Activated CD4-positive, alpha-beta T cell treated with anti-CD3 and anti-CD28 coated beads, Interleukin-2, amount 10 ng/mL, durations not matched to agents 7 days and 5 days (primary cell): Measurements from ENCODE around the gene CFAP161. TPM values are rescaled to one million over a fixed set of nuclear protein-coding genes. Genes with fewer than 3 reads are reported as not detected.

ENCODE experiments used
- CTCF ChIA-PET: fragments of 350-600 bp; sonication (Branson Sonifier 250); formaldehyde crosslinking; loops from one replicate; lab custom pipeline; 2021; ENCODE audit warnings: antibody characterized with exemption; lab: Charles Lee
- POLR2A ChIA-PET: fragments of 350-600 bp; sonication (Branson Sonifier 250); formaldehyde crosslinking; loops from one replicate; lab custom pipeline; 2021; ENCODE audit warnings: antibody characterized with exemption; lab: Charles Lee
- DNase-seq: peaks from one replicate; pipeline ENCODE4 v3.0.0-alpha.2; 2020
- H3K27ac Mint-ChIP-seq: one replicate; pipeline ENCODE4 v1.8.0; 2021; ENCODE audit warnings: mild to moderate bottlenecking, moderate library complexity, mixed read lengths
- H3K27me3 Mint-ChIP-seq: one replicate; pipeline ENCODE4 v1.8.0; 2021; ENCODE audit warnings: mixed read lengths
- H3K36me3 Mint-ChIP-seq: one replicate; pipeline ENCODE4 v1.8.0; 2021; ENCODE audit warnings: low read depth, mixed read lengths
- H3K4me1 Mint-ChIP-seq: one replicate; pipeline ENCODE4 v1.8.0; 2021; ENCODE audit warnings: mixed read lengths
- H3K4me3 Mint-ChIP-seq: one replicate; pipeline ENCODE4 v1.8.0; 2021; ENCODE audit warnings: mild to moderate bottlenecking, moderate library complexity, mixed read lengths
- H3K9me3 Mint-ChIP-seq: one replicate; pipeline ENCODE4 v1.8.0; 2021; ENCODE audit warnings: mixed read lengths
- total RNA-seq, 2 experiments: library from RNA; stranded (reverse); gene quantifications; one replicate each; pipeline ENCODE4 v1.2.3, GENCODE V29; 2021

Gene CFAP161, protein sequence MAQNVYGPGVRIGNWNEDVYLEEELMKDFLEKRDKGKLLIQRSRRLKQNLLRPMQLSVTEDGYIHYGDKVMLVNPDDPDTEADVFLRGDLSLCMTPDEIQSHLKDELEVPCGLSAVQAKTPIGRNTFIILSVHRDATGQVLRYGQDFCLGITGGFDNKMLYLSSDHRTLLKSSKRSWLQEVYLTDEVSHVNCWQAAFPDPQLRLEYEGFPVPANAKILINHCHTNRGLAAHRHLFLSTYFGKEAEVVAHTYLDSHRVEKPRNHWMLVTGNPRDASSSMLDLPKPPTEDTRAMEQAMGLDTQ
- total RNA-seq, result not detected

GRCh38 chr15:81133782-81134461, at the start of gene CFAP161:
Gene CFAP161 (plus strand): TSS chr15:81134270. CDS start chr15:81134330, 60 bp downstream.
- Mint-ChIP-seq H3K36me3 (no peaks in the 10 kb centered on the region), H3K4me3 (no peak within 1 kb of the TSS), H3K9me3 (no peaks in the 10 kb centered on the region), H3K4me1 (no peaks in the 10 kb centered on the region), H3K27me3 (peaks cover 73% of the 10 kb centered on the region), H3K27ac (no peak within 1 kb of the TSS)
- CTCF ChIA-PET, result no interaction called here
- POLR2A ChIA-PET, result no interaction called here
- DNase-seq, result no peak

GRCh38 chr15:81084716-81085115, 49.4 kb upstream of the CFAP161 start:
- ChIA-PET POLR2A (no interaction called here), CTCF (no interaction called here)
- peaks cover 3% of the 10 kb centered on the region for H3K4me1 Mint-ChIP-seq
- no peak for DNase-seq
- no peaks in the 10 kb centered on the region for H3K36me3 Mint-ChIP-seq
- peaks cover 5% of the 10 kb centered on the region for H3K27me3 Mint-ChIP-seq
- H3K4me3 Mint-ChIP-seq, result no peak overlapping the region
- no peaks in the 10 kb centered on the region for H3K9me3 Mint-ChIP-seq
- H3K27ac Mint-ChIP-seq, result no peak overlapping the region

DNA sequence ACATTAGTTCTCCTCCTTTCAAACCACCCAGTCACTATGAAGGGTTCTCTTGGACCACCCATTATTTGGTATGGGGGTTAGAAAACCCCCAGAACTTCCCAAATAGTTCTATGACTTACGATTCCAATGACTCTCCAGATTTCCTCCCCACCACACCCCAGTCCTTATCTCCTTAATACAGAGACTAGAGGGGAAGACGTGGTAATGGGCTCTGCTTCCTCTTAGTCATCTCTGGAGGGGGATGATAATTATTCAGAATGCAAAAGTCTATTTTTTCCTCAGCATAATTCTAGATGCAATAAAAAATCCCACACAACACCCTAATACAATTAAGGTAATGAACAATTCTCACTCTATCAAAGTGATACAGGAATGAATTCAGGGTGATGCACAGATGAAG, 48.9 kb upstream of the CFAP161 start:
- Mint-ChIP-seq H3K27ac (no peak overlapping the region), H3K36me3 (no peaks in the 10 kb centered on the region), H3K9me3 (no peaks in the 10 kb centered on the region), H3K4me1 (peaks cover 3% of the 10 kb centered on the region), H3K27me3 (peaks cover 8% of the 10 kb centered on the region), H3K4me3 (no peak overlapping the region)
- POLR2A ChIA-PET, result no interaction called here
- CTCF ChIA-PET, result no interaction called here
- no peak for DNase-seq

DNA sequence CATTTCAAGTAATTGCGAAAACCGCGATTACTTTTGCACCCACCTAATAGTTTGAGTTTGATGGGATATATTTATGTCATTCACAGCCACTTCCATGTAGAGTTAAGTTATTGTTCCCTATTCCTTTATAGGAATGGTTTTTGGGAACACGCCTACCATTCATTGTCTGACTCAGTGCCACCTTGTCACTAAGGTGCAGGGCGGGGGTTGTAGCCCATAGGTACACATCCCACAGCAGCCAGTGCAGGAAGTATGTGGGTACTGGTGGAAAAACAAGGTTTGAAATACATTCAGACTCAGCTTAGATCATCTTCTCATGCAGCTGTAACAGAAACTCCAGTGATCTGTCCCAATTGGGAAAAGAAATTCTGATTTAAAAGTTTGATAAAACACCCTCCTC, 48.2 kb upstream of the CFAP161 start:
- POLR2A ChIA-PET, result no interaction called here
- CTCF ChIA-PET, result no interaction called here
- no peak overlapping the region for H3K27ac Mint-ChIP-seq
- H3K4me3 Mint-ChIP-seq, result no peak overlapping the region
- peaks cover 3% of the 10 kb centered on the region for H3K4me1 Mint-ChIP-seq
- H3K36me3 Mint-ChIP-seq, result no peaks in the 10 kb centered on the region
- no peak for DNase-seq
- H3K27me3 Mint-ChIP-seq, result peaks cover 8% of the 10 kb centered on the region
- no peaks in the 10 kb centered on the region for H3K9me3 Mint-ChIP-seq

GRCh38 chr15:81087066-81087465, 47.0 kb upstream of the CFAP161 start:
- H3K9me3 Mint-ChIP-seq, result no peaks in the 10 kb centered on the region
- no peaks in the 10 kb centered on the region for H3K36me3 Mint-ChIP-seq
- H3K27ac Mint-ChIP-seq, result no peak overlapping the region
- no peak overlapping the region for H3K4me3 Mint-ChIP-seq
- H3K27me3 Mint-ChIP-seq, result peaks cover 10% of the 10 kb centered on the region
- ChIA-PET POLR2A (no interaction called here), CTCF (interaction anchor here (0.6 to 0.7 kb wide), 3 partner anchors 51 to 351 kb away, joined by 3 to 4 read pairs (median 4); no protein-coding TSS in a partner anchor)
- DNase-seq, result no peak
- H3K4me1 Mint-ChIP-seq, result peaks cover 3% of the 10 kb centered on the region

- H3K4me1 Mint-ChIP-seq, result peaks cover 3% of the 10 kb centered on the region
- H3K9me3 Mint-ChIP-seq, result no peaks in the 10 kb centered on the region
- DNase-seq, result no peak
- H3K4me3 Mint-ChIP-seq, result no peak overlapping the region
- POLR2A ChIA-PET, result no interaction called here
- peaks cover 15% of the 10 kb centered on the region for H3K27me3 Mint-ChIP-seq
- no peaks in the 10 kb centered on the region for H3K36me3 Mint-ChIP-seq
- H3K27ac Mint-ChIP-seq, result no peak overlapping the region
- CTCF ChIA-PET, result interaction anchor here (0.6 to 0.7 kb wide), 3 partner anchors 52 to 352 kb away, joined by 3 to 4 read pairs (median 4); no protein-coding TSS in a partner anchor
Measured at GRCh38 chr15:81087694-81088093, 46.4 kb upstream of the CFAP161 start.

DNA sequence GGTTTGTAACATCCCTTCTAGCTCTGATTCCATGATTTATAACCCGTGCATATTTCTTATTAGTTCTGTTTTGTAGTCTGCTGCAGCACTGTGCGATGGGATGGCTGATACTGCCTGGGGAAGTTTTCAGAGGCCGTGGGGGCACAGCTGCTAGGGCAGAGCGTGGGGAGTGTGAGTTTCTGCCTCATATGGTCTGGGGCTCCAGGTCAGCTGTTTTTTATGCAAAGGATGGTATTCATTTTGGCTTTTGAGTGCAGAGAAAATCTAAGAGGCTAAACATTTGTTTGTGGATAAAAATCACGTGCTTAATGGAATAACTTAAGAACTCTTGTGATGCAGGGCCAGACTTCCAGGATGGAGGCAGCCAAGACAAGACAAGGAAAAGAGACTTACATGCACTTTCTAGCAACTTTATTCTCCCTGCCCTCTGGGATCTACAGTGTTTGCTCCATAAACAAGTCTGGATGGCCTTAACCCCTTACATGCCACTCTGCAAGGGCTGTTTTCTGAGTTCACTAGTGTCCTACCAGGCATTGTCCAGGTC, 45.5 kb upstream of the CFAP161 start:
- no peak overlapping the region for H3K4me3 Mint-ChIP-seq
- H3K9me3 Mint-ChIP-seq, result no peaks in the 10 kb centered on the region
- no peak for DNase-seq
- ChIA-PET POLR2A (no interaction called here), CTCF (no interaction called here)
- H3K27me3 Mint-ChIP-seq, result peaks cover 20% of the 10 kb centered on the region
- no peaks in the 10 kb centered on the region for H3K36me3 Mint-ChIP-seq
- peaks cover 3% of the 10 kb centered on the region for H3K4me1 Mint-ChIP-seq
- H3K27ac Mint-ChIP-seq, result no peak overlapping the region

- CTCF ChIA-PET, result no interaction called here
Measured at GRCh38 chr15:81091889-81092558, 42.0 kb upstream of the CFAP161 start.

GRCh38 chr15:81092559-81092902, 41.5 kb upstream of the CFAP161 start:
- no peak overlapping the region for H3K4me3 Mint-ChIP-seq
- DNase-seq, result no peak
- peaks cover 23% of the 10 kb centered on the region for H3K27me3 Mint-ChIP-seq
- ChIA-PET CTCF (interaction anchor here (1.4 kb wide), 1 partner anchor 18 kb away, joined by 3 read pairs; no protein-coding TSS in a partner anchor), POLR2A (no interaction called here)
- H3K4me1 Mint-ChIP-seq, result no peaks in the 10 kb centered on the region
- no peak overlapping the region for H3K27ac Mint-ChIP-seq
- H3K9me3 Mint-ChIP-seq, result no peaks in the 10 kb centered on the region
- no peaks in the 10 kb centered on the region for H3K36me3 Mint-ChIP-seq

More at GRCh38 chr15:81091889-81092558, 42.0 kb upstream of the CFAP161 start:
- POLR2A ChIA-PET, result no interaction called here
- peaks cover 23% of the 10 kb centered on the region for H3K27me3 Mint-ChIP-seq
- no peaks in the 10 kb centered on the region for H3K9me3 Mint-ChIP-seq
- H3K4me3 Mint-ChIP-seq, result no peak overlapping the region
- DNase-seq, result no peak
- no peaks in the 10 kb centered on the region for H3K36me3 Mint-ChIP-seq
- H3K27ac Mint-ChIP-seq, result no peak overlapping the region
- H3K4me1 Mint-ChIP-seq, result no peaks in the 10 kb centered on the region

- Mint-ChIP-seq H3K4me1 (peaks cover 9% of the 10 kb centered on the region), H3K36me3 (no peaks in the 10 kb centered on the region), H3K27ac (no peak overlapping the region), H3K27me3 (peaks cover 32% of the 10 kb centered on the region), H3K4me3 (no peak overlapping the region), H3K9me3 (no peaks in the 10 kb centered on the region)
- POLR2A ChIA-PET, result no interaction called here
- CTCF ChIA-PET, result interaction anchor here (1.4 kb wide), 1 partner anchor 19 kb away, joined by 3 read pairs; no protein-coding TSS in a partner anchor
- no peak for DNase-seq
Measured at GRCh38 chr15:81093961-81094360, 40.1 kb upstream of the CFAP161 start.

DNA sequence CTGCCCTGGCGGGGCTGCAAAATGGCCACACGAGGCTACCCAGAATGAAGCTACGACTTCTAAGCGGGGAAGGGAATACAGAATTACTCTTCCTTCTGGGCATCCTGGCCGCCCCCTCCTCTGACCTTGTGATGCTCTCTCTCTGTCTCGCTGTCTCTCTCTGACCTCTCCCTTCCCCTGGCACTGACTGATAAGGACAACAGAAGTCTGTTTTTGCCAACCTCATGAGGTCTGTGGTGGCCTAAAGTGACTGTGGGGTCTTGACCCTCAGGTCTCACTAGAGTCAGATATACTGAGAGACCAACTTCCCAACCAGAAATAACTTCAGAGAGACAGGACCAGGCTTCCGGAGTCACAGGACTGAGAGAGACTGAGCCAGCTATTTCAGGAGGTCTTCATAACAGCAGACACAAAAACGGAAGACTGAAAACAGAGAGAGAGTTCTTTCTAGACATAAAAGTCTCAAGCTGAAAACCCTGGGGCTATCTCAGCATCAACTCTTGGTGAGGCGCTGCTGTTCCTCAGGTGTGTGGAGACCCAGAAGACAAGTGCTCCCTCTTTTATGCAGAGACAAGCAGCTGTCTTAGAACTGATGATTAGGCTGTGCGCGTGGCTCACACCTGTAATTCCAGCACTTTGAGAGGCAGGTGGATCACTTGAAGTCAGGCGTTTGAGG, 38.2 kb upstream of the CFAP161 start:
- DNase-seq, result no peak
- Mint-ChIP-seq H3K4me1 (peaks cover 15% of the 10 kb centered on the region), H3K36me3 (no peaks in the 10 kb centered on the region), H3K9me3 (no peaks in the 10 kb centered on the region), H3K27ac (no peak overlapping the region), H3K4me3 (no peak overlapping the region), H3K27me3 (peaks cover 32% of the 10 kb centered on the region)
- ChIA-PET CTCF (interaction anchor here (1.1 to 3.0 kb wide), 2 partner anchors 26 to 170 kb away, joined by 3 to 6 read pairs; no protein-coding TSS in a partner anchor), POLR2A (no interaction called here)

DNA sequence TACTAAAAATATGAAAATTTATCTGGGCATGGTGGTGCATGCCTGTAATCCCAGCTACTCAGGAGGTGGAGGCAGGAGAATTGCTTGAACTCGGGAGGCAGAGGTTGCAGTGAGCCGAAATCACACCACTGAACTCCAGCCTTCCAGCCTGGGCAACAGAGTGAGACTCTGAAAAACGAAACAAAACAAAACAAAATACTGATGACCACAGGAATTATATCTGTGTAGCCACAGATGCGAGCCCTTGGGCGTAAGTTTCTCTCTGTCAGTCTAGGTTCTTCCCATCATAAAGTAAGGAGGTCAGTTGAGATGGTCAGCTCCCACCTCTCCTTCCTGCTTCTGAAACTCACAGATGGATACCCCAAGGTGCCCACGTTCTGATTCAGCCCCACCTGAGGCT, 37.7 kb upstream of the CFAP161 start:
- no peaks in the 10 kb centered on the region for H3K9me3 Mint-ChIP-seq
- CTCF ChIA-PET, result interaction anchor here (1.1 to 3.0 kb wide), 2 partner anchors 26 to 170 kb away, joined by 3 to 6 read pairs; no protein-coding TSS in a partner anchor
- POLR2A ChIA-PET, result no interaction called here

More for the DNA sequence above, 37.7 kb upstream of the CFAP161 start:
- Mint-ChIP-seq H3K27ac (no peak overlapping the region), H3K4me1 (peaks cover 15% of the 10 kb centered on the region), H3K27me3 (peaks cover 32% of the 10 kb centered on the region), H3K4me3 (no peak overlapping the region), H3K36me3 (no peaks in the 10 kb centered on the region)
- no peak for DNase-seq
